ENCODE data around the gene SNRNP70.

Gene SNRNP70

DNA sequence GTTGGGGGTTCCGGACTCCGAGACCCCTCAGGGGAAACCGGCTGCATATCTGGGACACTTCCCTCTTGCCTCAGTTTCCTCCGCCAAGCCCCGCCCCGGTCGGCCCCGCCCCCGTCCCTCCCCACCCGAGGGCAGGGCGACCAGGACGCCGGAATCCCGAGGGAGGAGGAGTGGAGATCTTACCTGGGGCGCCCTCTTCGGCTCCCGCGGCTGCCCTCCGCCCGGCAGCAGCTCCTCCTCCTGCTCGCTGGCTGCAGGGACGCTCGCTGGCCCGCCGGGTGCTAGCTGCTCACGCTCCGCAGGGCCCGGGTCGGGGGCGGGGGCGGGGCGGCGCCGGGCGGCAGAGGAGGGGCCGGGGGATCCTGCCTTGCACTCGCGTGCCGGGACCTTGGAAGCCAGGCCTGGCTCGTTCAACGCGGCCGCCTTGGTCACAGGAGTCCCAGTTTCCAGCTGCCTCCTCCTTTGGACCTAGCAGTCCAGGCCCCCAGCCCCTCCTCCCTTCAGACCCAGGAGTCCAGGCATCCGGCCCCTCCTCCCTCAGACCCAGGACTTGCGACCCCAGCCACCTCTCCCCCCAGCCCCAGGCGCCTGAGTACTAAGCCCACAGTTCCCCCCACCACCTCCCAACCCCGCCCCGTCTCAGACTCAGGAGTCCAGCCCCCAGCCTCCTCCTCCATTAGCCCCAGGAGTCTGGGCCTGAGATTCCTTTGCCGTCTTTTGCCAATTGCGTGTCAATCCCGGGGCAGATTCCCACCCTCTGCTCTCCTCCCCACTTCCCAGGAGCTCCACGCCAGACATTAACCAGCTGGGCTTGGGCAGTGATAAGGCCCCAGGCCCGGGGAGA, 20.3 kb upstream of the SNRNP70 start, which contains the start of gene NTF4:
Gene NTF4, minus strand, starts transcription at position 51 of the 844 bp plus-strand sequence. CDS start 2,821 bp downstream, outside the sequence.
- no peak for DNase-seq

DNA sequence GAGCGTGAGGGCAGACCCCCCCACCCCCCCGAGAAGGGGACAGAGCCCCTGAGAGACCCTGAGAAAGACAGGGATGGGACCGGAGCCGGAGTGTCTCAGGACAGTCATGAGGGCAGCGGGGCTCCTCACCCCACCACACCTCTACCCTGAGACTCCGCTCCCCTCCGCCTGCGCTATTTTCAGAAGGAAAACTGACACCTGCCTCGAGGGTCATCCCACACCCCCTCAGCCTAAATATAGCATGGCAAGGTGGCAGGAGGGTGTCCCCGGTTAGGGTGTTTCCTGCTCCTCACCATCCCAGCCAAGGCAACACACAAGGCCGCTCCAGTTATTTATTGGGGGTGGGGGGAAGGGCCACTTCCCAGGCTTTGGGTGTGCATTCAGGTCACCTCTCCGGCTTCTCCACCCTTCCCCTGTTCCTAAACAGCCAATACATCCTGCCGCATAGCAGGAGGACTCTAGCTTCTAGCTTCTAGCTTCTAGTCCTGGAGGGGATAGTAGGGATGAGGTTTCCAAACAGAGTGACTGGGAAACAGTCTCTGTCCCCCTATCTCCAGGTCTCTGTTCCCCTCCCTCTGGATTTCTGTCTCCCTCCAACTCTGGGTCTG, 19.2 kb upstream of the SNRNP70 start:
- no peak for DNase-seq

DNA sequence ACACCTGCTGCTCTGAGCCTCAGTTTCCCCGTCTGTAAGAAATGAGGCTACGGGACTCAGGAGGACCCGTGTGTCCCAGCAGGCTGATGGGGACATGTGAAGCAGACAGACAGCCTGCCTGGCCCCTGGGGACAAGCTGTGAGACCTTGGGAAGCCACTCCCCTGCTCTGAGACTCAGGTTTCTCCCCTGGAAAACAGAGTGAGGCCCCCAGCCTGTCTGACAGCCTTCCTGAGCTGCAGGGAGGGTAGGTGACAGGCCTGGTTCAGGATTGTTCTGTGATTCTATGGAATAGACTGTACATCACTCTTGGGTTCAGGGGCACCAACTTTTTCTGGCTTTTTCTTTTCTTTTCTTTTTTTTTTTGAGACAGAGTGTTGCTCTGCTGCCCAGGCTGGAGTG, 17.7 kb upstream of the SNRNP70 start:
- no peak for DNase-seq

DNA sequence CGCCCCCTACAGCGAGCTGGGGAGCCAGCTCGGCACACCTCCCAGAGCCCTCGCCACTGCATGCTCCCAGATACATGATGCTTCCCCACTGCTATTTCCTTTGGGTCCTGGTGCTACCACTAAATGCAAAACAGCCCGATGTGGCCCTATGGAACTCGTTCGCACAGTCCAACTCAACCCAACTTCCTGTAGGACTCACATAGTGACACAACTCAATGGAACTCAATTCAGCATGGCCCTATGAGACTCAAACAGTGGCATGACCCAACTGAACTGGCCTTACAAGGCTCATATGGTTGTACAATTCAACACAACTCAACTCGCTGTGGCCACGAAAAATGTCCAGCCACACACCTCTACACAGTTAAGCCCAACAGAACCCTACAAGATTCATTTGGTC, 16.2 kb upstream of the SNRNP70 start:
- no peak for DNase-seq

DNA sequence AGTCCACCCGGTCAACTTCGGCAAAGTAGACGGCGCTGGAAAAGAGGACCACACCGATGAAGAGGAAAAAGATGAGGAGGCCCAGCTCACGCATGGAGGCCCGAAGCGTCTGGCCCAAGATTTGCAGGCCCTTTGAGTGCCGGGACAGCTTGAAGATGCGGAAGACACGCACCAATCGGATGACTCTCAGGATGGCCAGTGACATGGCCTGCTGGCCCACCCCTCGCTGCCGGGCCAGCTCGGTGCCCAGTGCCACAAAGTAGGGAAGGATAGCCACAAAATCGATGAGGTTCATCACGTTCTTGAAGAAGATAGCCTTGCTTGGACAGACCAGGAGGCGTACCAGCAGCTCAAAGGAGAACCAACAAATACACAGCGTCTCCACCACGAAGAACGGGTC, 14.8 kb upstream of the SNRNP70 start:
- no peak for DNase-seq

DNA sequence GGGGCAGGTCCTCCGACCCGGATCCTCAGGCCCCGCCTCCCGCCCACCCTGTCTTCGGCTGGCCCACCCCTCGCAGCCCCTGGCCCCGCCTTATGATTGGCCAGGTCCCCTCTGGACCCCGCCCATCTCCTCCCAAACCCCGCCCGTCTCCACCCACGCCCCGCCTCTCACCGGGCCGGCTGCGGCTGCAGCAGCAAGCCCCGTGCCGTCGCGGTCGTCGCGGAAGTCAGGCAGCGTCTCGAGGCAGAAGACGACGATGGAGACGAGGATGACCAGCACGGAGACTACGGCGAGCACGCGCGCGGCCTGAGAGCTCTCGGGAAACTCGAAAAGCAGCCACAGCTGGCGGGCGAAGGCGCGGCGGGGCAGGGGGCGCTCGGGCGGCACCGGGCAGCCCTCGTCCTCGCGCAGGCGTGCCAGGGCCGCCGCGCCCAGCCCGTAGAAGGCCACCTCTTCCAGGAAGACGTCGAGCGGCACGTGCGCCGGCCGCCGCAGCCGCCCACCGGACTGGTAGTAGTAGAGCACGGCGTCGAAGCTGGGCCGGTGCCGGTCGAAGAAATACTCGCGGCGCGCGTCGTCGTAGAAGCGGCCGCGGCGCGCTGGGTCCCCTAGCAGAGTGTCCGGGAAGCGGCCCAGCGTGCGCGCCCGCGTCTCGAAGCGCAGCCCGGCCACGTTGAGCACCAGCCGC, 13.2 kb upstream of the SNRNP70 start:
- peak; percentile 17 to 34 for DNase-seq

DNA sequence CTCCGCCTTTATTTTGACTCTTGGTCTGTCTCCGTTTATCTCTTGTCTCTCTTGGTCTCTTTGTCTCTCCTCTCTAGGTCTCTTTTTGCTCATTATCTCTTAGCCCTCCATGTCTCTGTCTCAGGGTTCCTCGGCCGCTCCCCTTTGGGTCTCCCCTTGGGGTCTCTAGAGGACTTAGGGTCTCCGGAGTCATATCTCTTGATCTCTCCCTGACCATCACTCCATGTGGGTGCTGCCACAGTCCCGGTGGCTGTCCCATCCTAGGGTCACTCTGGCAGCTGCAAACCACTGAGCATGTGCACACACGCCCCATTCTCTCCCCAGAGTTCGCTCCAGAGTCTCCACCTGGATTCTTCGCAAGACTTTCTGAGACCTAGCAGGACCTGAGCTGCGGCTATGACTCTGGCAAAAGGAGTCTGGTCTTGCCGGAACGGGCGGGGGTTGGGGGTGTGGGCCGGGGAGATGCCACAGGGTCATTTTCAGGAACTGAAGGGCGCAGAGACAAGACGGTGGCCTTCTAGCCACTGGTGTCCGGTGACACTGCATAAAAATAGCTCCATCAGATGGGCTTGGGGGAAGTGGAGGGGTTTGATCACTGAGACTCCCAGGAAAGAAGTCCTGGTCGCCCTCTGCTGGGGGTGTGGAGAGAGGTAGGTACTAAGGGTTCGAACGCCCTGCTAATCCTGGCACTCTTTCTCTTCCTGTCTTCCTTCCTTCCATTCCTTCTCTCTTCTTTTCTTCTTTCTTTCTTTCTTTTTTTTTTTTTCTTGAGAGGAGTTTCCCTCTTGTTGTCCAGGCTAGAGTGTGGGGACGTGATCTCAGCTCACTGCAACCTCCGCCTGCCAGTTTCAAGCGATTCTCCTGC, 11.5 kb upstream of the SNRNP70 start:
- DNase-seq: no peak

DNA sequence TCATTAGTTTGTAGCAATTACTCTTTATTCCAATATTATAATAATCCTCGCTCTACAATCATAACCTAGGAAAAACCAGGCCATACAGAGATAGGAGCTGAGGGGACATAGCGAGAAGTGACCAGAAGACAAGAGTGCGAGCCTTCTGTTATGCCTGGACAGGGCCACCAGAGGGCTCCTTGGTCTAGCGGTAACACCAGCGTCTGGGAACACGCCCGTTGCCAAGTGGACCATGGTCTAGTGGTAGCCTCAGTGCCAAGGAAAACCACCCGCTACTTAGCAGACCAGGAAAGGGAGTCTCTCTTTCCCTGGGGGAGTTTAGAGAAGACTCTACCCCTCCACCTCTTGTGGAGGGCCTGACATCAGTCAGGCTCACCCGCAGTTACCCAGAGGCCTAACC, 10.4 kb upstream of the SNRNP70 start:
- DNase-seq: peak; percentile 25 to 47

DNA sequence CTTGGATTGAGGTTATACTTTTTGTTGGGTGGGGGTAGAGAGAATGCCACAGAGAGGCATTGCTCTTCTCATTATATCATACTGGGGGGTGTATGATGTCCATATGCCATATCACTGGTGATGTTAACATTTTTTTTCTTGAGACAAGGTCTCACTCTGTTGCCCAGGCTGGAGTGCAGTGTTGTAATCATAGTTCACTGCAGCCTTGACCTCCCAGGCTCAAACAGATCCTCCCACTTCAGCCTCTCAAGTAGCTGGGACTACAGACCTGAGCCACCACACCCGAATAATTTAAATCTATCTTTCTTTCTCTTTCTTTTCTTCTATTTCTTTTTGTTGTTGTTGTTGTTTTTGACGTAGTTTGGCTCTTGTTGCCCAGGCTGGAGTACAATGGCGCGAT, 4.9 kb upstream of the SNRNP70 start:
- DNase-seq: no peak

DNA sequence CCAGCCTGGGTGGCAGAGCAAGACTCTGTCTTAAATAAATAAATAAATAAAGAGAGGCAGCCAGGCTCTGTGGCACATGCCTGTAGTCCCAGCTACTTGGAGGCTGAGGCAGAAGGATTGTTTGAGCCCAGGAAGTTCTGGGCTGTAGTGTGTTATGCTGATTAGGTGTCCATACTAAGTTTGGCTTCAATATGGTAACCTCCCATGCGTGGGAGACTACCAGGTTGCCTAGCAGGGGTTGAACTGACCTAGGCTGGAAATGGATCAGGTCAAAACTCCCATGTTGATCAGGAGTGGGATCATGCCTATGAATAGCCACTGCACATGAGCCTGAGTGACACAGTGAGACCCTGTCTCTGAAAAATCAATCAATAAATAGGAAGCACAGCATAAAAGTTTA, 4.0 kb upstream of the SNRNP70 start:
- no peak for DNase-seq

DNA sequence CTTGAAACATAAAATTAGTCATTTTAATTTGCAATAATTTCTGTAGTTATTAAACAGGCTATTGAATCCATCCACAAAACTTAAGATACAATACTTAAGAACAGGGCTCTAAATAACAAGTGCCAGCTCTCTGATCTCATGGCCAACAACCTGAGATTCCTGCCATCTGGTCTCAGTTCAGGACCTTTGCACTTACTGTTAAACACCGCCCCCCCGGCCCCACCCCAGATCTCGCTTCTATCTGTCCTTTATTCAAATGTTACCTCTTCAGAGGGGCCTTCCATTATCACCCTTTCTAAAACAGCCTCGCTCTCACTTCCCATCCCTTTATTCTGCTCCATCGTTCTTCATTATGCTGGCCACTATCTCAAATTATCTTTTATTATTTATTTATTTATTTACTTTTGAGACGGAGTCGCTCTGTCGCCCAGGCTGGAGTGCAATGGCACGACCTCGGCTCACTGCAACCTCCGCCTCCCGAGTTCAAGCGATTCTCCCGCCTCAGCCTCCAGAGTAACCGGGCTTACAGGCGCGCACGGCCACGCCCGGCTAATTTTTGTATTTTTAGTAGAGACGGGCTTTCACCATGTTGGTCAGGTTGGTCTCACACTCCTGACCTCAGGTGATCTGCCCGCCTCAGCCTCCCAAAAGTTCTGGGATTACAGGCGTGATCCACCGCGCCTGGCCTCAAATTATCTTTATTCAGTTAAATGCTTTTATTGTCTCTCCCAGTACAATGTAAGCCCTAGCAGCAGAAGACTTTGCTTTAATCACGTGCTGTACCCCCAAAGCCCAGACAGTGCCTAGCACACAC, 838 bp upstream of the SNRNP70 start:
- DNase-seq: no peak

DNA sequence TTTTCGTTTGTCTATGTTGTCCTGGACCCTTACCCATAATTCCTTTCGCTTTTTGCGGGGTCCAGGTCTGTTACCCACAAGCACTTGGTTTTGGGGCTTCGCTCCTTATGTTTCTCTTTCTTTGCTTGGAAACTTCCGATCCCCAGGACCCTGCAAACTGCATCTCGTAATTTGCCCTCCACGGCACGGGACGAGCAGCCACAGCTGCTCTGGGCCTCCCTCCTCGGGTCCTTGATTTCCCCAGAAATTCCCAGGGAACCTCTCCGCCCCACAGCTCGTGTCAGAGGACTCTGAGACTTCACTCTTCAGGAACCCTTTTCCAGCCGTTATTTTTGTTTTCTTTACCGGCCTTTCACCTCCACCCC, 599 bp downstream of the SNRNP70 start:
- DNase-seq: no peak

DNA sequence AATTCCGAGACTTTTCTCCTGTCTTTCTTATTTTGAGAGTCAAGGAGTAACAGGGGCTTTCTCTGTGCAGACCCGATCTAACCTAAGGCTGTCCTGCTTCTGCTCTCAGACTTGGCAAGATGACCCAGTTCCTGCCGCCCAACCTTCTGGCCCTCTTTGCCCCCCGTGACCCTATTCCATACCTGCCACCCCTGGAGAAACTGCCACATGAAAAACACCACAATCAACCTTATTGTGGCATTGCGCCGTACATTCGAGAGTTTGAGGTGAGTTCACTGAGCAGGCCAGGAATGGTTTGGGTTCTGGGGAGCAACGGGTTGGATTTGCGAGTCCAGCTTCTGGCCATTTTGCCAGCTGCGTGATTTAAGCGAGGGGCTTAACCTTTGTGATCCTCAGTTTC, 1.0 kb downstream of the SNRNP70 start:
- DNase-seq: no peak

DNA sequence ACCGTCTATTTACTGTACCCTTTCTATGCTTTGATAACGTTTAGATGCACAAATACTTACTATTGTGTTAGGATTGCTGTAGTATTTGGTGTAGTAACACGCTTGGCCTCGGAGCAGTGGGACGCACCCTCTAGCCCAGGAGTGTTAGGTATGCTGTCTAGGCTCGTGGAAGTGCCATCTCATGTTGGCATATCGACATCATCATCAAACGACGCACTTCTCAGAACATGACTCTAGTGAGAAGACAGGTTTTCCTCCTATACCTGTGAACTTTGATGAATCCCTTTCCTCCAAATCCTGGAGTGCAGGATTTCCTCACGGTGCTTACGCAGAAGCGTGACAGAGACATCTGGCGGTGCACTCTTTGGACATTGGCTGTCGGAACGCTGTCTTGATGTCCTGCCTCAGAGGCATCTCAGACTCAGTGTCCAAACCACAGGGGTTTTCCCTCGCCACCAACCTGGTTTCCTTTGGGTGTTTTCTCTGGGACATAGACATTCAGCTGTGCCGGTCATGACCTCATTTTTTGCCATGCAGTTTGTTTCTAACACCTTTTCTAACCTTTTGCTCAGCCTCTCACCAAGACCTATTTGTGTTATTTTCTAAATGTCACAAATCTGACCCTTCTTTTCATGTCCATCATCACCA, 6.3 kb downstream of the SNRNP70 start:
- no peak for DNase-seq

DNA sequence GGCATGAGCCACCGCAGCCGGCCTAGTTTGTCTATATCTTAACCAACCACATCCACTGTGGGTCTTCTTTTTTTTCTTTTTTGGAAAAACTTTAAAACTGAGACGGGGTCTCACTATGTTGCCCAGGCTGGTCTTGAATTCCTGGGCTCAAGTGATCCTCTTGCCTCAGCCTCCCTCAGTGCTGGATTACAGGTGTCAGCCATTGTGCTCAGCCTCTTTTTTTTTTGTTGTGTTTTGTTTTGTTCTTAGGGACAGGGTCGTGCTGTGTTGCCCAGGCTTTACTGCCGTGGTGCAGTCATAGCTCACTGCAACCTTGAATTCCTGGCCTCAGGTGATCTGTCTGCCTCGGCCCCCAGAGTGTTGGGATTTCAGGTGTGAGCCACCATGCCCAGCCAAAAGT, 7.4 kb downstream of the SNRNP70 start:
- no peak for DNase-seq

DNA sequence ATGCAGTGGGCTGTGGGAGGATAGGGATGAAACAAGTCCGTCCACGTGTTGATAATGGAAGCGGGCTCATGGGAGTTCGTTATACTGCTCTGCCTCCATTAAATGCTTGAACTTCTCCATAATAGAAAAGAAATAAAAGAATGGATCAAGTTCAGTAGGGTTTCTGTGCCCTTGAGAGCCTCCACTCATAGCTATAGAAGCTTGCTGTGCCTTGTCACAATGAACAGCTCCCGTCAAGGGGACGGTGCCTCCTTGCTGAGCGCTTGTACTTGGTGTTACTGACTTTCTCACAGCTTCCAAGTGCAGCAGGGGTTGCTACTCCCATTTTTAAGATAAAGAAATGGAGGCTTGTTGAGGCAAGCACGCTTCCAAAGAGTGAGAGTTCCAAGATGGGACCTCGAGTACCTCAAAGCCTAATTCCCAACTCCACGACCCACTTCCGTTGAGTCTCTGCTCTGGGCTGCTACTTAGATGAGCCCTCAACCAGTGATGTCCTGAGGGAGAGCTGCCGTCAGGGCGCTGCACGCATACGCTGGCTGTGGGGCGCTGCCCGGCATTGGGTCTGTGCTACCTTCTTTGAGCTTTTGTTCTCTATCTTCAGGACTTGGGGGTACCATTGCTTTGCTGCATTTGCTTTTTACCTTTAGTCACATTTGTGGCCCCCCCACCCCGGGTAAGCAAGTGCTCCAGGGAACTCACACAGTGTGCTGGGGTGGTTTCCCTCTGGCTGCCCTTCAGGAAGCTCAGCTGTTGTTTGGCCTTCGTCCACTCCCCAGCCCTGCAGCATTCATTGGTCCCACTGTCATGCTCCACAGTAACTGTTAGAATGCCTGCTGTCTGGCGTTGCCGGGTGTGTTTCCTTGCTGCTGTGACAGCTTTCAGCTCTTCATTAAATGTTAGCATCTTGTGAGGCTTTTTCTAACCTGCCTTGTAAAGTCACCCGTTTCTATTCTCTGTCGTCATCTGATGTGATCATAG, 9.5 kb downstream of the SNRNP70 start:
- no peak for DNase-seq

DNA sequence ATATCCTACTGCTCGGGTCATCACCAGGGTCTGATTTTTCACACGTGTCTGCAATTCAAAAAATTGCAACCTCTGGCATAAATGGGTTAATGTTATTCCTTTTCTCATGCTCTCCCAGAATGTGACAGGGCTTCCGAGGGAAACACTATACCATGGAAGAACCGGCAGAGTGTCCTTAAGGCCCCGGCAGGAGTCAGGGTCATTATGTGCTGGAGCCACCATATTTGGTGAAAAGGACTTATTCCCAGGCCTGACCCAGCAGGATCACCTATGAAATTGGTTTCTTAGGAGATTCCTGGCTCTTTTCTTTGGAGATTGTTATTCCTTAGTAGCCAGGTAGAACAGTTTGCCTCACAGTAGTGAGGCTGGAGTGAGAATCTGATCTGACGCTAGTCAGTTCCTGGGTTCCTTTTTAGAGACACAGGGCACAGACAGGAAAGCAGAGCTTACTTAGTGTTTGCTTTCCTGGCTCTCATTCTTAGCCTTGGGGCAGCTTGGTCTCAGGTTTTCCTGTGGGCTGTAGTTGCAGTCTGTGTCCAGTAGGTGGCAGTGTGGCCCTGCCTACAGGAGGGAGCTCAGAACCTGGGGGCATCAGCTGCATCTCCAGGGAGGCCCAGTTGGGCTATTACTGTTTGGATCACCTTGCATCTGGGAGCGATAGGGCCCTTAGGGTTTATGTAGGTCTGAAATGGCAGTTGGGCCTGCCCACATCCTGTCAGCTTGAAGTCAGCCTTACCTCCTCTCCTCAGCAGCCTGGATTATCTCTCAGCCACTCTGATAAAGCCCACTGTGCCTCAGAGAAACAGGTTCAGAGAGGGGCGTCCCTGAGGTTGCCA, 12.4 kb downstream of the SNRNP70 start:
- DNase-seq: peak; percentile 66 to 76

DNA sequence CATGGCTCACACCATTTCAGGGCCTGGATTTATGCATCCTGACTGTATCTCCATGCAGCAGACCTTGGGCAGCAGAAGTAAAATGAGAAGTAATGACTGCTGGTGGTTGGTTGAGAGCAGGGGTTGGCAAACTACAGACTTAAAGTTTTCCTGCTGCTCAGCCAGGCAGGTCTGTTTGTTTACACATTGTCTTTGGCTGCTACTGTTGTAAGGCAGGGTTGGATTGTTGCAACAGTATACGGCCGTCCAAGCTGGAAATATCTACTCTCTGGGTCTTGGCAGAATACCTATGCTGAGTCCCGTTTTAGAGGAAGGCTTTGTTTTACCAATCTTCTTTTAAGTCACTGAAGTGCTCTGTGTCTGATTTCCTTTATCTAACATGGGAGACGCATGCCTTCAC, 13.5 kb downstream of the SNRNP70 start:
- no peak for DNase-seq

DNA sequence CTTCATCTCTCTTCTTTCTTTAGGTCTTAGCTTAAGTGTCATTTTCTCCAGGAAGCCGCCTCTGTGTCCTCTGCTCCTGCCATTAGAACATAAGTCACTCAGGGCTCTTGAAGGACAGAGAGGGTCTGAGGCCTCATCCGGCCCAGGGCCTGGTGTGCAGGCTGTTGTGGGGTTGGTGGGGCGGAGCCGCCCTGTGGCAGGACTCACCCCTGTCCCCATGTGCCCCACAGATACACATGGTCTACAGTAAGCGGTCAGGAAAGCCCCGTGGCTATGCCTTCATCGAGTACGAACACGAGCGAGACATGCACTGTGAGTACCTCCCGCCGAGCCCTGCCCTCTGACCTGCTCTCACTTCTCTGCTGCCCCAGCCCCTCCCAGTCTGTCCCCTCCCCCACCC, 15.9 kb downstream of the SNRNP70 start:
- no peak for DNase-seq
